GM21526 (cell line): ENCODE data around the gene ATP8A1.
A peak's percentile ranks its signal among the peaks of the same experiment; 100 is the strongest.
"Not testable (repeated sequence)": the region's sequence is repeated elsewhere in the genome, so short reads cannot be mapped to it uniquely, and the experiment has no call there.

Experiments used
- ATAC-seq: cut with Tn5 transposase; IDR thresholded peaks from one replicate; pipeline ENCODE4 v1.9.1; 2021; ENCODE audit warnings: moderate library complexity; ENCODE audit not compliant: unreplicated experiment, low FRiP score

ATP8A1 gene

GRCh38 chr4:42652529-42653231 lies 4.2 kb downstream of the ATP8A1 start:
- ATAC-seq, result not testable (repeated sequence)

- no peak for ATAC-seq
Observed at GRCh38 chr4:42649870-42650269, 7.0 kb downstream of the ATP8A1 start.

GRCh38 chr4:42646999-42647541 lies 9.8 kb downstream of the ATP8A1 start:
- ATAC-seq, result no peak

GRCh38 chr4:42646013-42646784 lies 10.7 kb downstream of the ATP8A1 start:
- ATAC-seq, result no peak

- no peak for ATAC-seq
Observed at GRCh38 chr4:42644897-42645296, 12.0 kb downstream of the ATP8A1 start.

- ATAC-seq, result peak; percentile 70
Observed at GRCh38 chr4:42643685-42644084, 13.2 kb downstream of the ATP8A1 start.

GRCh38 chr4:42642845-42643615 lies 13.9 kb downstream of the ATP8A1 start:
- ATAC-seq, result no peak

- no peak for ATAC-seq
Observed at GRCh38 chr4:42642101-42642797, 14.7 kb downstream of the ATP8A1 start.

GRCh38 chr4:42641656-42642055 lies 15.2 kb downstream of the ATP8A1 start:
- ATAC-seq, result no peak

GRCh38 chr4:42641161-42641560 lies 15.7 kb downstream of the ATP8A1 start:
- ATAC-seq, result no peak

- no peak for ATAC-seq
Observed at GRCh38 chr4:42640613-42641012, 16.3 kb downstream of the ATP8A1 start.

GRCh38 chr4:42638993-42639392 lies 17.9 kb downstream of the ATP8A1 start:
- ATAC-seq, result peak; percentile 57

- no peak for ATAC-seq
Observed at GRCh38 chr4:42638321-42638720, 18.6 kb downstream of the ATP8A1 start.

GRCh38 chr4:42637867-42638266 lies 19.0 kb downstream of the ATP8A1 start:
- no peak for ATAC-seq

GRCh38 chr4:42637104-42637503 lies 19.8 kb downstream of the ATP8A1 start:
- no peak for ATAC-seq

GRCh38 chr4:42636645-42636949 lies 20.3 kb downstream of the ATP8A1 start:
- ATAC-seq, result no peak

- peak; percentile 59 for ATAC-seq
Observed at GRCh38 chr4:42633605-42634388, 23.1 kb downstream of the ATP8A1 start.

- no peak for ATAC-seq
Observed at GRCh38 chr4:42632653-42633382, 24.1 kb downstream of the ATP8A1 start.

- ATAC-seq, result no peak
Observed at GRCh38 chr4:42630908-42631307, 26.0 kb downstream of the ATP8A1 start.
